GM18868 (cell line): ENCODE data around the gene GAS7.

Experiments used
- ATAC-seq: cut with Tn5 transposase; IDR thresholded peaks from one replicate; pipeline ENCODE4 v1.9.1; 2021; ENCODE audit warnings: mild to moderate bottlenecking, moderate library complexity; ENCODE audit not compliant: unreplicated experiment

The GAS7 gene

GRCh38 chr17:10198509-10199249 is at the start of gene GAS7:
TSS of gene GAS7 (minus strand) at chr17:10198606.
- peak; percentile 57 for ATAC-seq

DNA sequence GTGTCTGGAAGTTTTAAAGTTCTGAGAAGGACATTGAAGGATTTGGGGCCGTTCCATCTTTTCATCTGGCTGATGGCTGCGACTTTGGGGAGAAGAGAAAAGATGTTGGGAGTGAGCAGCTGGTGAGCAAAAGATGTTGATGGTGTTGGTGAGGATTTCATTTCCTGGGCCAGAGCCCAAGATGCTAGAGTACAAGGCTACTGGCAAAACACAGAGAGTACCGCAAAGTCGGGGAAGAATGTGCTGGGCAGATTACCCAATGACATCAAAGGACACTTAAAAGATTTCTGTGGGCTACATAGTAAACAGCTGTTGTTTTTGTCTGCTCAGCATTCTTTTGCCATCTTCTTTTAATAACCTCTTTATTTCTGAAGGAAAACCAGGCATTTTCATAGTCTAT is 49.4 kb upstream of the GAS7 start:
- ATAC-seq, result no peak

DNA sequence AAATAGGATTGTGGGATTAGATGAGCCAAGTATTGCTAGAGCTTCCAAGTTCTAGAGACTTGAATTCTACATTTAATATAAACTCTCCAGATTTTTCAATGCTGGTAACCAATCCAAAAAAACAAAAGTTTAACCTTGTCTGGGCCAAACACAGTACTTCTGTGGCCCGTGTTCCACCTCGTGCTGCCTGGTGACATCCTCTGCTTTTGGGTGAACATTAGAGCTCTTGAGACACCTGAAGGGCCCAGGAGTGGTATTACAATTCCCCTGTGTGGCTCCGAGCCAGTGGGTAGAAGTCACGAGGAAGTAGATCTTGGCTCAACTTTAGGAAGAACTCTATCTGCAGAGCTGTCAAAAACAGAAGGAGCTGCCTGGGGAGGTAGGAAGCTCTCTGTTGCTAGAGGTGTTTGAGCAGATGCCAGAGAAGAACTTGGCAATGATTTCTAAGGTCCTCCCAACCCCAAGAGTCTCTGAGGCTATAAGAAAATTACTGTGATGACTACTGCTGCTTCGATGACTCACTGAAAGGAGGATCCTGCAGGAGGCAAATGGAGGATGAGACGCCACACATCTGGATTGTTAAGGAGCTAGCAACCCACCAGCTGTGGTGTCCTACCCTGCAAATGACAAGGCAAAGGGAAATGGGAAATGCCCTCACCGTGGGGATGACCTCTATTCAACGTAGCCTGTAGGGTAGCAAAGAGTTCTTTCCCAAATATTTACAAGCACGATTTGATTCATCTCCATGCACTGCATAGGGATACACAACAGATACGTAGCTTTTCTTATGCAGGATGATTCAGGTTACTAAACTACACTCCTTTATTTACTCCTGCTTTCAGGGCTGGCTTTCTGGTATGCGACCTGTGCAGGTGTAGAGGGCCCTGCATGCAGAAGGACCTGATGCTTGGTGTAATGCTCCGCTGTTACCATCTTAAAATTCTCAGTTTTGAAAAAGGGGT is 45.8 kb upstream of the GAS7 start:
- no peak for ATAC-seq

DNA sequence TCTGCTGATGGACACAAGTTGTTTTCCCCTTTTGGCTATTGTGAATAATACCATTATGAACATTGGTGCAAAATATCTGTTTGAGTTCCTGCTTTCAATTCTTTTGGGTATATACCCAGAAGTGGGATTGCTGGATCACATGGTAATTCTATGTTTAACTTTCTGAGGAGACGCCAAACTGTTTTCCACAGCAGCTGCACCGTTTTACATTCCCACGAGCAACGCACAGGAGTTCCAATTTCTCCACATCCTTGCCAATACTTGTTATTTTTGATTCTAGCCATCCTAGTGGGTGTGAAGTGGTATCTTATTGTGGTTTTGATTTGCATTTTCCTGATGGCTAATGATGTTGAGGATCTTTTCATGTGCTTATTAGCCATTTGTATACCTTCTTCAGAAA is 43.4 kb upstream of the GAS7 start:
- ATAC-seq, result no peak

DNA sequence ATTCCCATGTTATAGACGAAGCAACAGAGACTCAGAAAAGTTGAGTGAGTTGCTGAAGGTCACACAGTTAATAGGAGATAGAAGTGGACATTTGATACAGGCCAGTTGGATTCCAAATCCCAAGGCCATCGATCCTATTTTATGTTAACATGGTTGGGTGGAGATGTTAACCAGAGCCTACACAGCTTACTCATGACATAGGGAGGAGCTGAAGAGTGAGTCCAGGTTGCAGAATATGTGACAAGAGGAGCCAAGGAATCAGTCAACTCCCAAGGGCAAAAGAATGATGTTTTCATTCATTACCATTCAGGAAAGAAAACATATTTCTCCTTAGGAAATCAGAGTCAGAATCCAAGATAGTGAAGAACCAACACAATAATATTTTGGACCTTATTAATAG is 40.3 kb upstream of the GAS7 start:
- no peak for ATAC-seq

DNA sequence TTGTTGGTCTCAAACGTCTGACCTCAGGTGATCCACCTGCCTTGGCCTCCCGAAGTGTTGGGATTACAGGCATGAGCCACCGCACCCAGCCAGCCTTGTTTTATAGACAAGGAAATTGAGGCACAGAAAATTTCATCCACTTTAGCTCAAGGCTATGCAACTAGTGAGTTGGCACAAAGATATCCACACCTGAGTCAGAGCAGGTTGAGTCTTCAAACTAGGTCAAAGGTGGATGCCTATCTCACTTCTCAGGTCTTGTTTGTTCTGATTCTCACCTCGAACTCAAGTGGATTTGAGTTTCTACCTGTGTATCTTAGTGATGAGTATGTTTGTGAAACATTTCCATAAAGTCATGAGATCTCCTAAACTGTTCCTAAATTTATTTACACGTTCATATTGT is 35.6 kb upstream of the GAS7 start:
- no peak for ATAC-seq

GRCh38 chr17:10233161-10233560 is 34.8 kb upstream of the GAS7 start:
- ATAC-seq, result no peak

DNA sequence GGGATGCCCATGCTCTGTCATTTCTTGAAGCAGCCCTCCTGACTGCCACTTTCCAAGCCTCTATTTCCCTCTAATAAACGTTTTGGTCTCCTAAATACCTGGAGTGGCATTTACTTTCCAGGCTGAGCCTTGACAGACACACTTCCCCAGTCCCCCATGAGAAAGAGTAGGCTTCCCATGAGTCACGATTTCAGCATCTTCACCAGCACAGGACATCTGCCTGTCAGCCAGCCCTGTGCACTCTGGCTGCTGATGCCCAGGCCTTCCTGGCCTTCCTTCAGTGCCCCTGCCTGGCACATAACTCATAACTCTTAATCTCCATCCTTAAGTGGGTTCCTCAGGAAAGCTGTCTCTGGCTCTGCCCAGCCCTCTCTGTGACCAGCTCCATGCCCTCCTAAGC is 30.8 kb upstream of the GAS7 start:
- ATAC-seq, result no peak

GRCh38 chr17:10226930-10227695 is 28.7 kb upstream of the GAS7 start:
- peak; percentile 53 for ATAC-seq

DNA sequence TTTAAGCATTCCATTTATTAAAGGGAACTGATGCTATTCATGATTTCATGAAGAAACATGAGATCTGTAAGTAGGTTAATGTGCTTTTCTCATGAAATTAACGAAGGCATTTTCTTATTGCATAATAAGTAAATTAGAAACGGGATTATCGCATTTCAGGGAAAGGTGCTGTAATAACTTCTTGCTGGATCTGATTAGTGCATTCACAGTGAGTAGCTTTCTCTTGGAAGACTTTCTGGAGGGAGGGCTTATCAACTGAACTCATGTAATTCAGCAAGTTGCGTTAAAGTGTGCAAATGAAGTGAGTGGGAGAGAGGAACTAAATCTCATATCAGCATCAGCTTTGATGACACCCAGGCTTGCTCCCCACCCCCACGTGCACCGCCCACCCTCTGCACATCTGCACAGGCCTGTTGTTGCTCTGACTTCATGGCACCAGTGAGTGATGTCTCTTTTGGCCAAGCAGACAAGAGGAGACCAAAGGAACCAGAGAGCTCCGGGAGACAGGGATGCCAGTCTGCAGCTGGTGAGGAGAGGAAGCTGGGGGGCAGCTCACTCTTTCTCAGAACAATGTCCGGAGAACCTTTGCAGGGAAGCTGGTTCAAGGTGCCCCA is 26.3 kb upstream of the GAS7 start:
- no peak for ATAC-seq

GRCh38 chr17:10219193-10219592 is 20.8 kb upstream of the GAS7 start:
- ATAC-seq, result no peak

DNA sequence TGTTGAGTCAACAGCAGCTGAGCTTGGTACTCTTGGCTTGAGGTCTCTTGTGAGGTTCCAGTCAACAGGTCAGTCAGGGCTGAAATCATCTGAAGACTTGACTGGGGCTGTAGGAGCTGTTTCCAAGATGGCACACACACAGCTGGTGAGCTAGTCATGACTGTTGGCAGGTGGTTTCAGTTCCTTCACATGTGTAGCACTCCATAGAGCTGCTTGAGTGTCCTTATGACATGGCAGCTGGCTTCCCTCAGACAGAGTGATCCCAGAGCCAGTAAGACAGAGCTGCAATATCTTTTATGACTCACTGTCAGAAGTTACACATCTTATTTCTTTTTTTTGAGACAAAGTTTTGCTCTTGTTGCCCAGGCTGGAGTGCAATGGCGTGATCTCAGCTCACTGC is 19.5 kb upstream of the GAS7 start:
- ATAC-seq, result no peak

DNA sequence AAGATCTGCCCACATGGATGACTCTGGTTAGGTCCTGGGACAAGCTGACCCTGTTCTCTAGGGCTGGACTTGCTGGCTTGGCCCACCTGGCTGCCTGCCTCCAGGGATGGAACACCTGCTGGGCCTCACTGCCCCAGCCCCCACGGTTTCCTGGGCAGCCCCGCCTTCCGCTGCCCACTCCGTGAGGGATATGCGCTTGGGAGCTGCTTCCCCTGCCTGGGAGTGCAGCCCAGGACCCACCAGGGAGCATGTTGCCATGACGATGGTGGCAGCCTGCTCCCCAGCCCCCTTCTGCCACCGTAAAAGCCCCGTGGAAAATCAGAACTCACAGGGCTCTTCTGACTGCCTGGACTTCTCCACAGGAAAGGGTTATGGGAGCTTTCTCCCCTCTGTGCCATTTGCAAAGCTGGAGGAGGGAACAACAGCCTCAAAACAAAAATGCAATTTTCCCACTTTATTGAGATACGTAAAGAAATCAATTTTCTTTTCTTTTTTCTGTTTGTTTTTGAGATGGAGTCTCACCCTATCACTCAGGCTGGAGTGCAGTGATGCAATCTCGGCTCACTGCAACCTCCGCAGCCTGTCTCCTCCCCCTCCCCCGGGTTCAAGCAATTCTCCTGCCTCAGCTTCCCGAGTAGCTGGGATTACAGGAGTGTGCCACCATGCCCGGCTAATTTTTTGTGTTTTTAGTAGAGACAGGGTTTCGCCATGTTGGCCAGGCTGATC is 18.0 kb upstream of the GAS7 start:
- no peak for ATAC-seq

DNA sequence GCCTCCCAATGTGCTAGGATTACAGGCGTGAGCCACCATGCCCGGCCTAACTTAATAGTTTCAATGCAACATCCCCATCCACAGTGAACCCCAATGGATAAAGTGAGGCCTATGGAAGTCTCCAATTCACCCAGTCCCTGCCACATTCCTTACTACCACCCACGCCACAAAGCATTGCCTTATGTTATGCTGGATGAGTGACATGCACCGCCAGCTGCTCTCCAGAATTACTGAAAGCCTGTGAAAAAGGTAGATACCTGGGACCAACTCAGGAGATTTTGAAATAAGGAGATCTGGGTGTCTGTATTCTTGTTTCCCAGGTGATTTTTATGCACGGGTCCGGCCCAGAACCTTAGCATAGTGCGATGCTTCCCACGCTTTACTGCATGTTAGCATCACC is 16.9 kb upstream of the GAS7 start:
- no peak for ATAC-seq

- ATAC-seq, result no peak
Measured at GRCh38 chr17:10211666-10212065, 13.3 kb upstream of the GAS7 start.

- no peak for ATAC-seq
Measured at GRCh38 chr17:10210151-10210574, 11.8 kb upstream of the GAS7 start.

- ATAC-seq, result no peak
Measured at GRCh38 chr17:10208604-10209193, 10.3 kb upstream of the GAS7 start.

- ATAC-seq, result no peak
Measured at GRCh38 chr17:10207153-10207552, 8.7 kb upstream of the GAS7 start.

GRCh38 chr17:10205549-10206185 is 7.3 kb upstream of the GAS7 start:
- ATAC-seq, result no peak
